SKM-1 treated with dmso at 0.1 percent for 144 hours (cell line): ENCODE results near the gene KLHL33.
"Not testable (repeated sequence)": the region's sequence is repeated elsewhere in the genome, so short reads cannot be mapped to it uniquely, and the experiment has no call there.

ENCODE experiments used
- DNase-seq: peaks from one replicate; lab custom pipeline; 2025; ENCODE audit not compliant: unreplicated experiment; lab: John Stamatoyannopoulos, UW

Gene KLHL33

GRCh38 chr14:20454516-20455354 lies 18.8 kb upstream of the KLHL33 start, which contains the start of the genes APEX1 and OSGEP:
TSS of gene APEX1 (plus strand) at chr14:20455226. CDS start at chr14:20455646, 420 bp downstream.
TSS of gene OSGEP (minus strand) at chr14:20454812. CDS start at chr14:20454683, 129 bp downstream.
- DNase-seq = peak; percentile 86

- not testable (repeated sequence) for DNase-seq
Observed at GRCh38 chr14:20452831-20453230, 16.9 kb upstream of the KLHL33 start.

DNA sequence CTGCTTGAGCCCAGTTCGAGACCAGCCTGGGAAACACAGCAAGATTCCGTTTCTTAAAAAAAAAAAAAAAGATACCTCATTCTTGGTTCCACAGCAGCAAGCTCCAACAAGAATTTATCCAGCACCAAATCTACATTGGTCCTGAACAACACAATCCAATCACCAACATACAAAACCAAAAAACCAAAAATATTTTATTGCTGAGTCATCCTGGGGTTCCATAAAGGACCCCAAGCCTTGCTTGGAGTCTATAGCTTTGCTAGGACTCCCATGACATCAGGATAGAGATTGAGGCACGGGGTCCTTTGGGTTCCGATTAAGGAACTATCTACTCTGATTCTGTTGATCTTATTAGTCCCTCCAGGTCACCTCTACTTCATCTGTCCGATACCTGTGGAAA lies 10.9 kb upstream of the KLHL33 start:
- DNase-seq = no peak

DNA sequence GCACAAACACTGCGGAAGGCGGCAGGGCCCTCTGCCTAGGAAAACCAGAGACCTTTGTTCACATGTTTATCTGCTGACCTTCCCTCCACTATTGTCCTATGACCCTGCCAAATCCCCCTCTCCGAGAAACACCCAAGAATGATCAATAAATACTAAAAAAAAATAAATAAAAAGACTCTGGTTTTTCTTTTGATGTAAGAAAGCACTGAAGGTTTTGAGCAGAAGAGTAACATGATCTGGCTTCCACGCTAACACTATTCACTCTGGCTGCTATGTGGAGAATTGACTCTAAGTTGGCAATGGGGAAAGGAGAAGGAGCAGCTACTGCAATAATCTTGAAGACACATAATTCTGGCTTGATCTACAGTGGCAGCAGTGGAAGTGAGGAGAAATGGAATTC lies 7.7 kb upstream of the KLHL33 start:
- DNase-seq = not testable (repeated sequence)

GRCh38 chr14:20441461-20441860 lies 5.5 kb upstream of the KLHL33 start:
- no peak for DNase-seq

GRCh38 chr14:20440882-20441281 lies 4.9 kb upstream of the KLHL33 start:
- DNase-seq = no peak

DNA sequence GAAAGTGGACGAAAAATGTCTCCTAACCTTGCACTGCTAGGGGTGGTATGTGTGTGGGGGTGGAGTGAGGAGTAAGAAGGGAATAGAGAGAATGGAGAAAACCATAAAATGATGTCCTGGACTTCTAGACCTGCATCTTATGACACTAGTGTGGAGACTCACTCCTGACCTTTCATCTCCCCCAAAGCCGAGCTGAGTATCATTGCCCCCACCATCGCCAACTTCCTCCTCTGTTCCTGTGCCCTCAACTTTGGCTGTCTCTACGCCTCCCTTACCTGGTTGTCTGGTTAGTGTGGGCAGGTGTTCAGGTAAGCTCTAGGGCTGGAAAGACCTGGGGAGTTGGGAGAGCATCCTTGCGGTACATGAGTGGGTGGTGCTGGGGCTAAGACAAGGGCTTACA lies 4.5 kb upstream of the KLHL33 start:
- no peak for DNase-seq

- DNase-seq = no peak
Observed at GRCh38 chr14:20438664-20439063, 2.7 kb upstream of the KLHL33 start.

GRCh38 chr14:20436363-20436755 lies 393 bp upstream of the KLHL33 start:
- DNase-seq = no peak

DNA sequence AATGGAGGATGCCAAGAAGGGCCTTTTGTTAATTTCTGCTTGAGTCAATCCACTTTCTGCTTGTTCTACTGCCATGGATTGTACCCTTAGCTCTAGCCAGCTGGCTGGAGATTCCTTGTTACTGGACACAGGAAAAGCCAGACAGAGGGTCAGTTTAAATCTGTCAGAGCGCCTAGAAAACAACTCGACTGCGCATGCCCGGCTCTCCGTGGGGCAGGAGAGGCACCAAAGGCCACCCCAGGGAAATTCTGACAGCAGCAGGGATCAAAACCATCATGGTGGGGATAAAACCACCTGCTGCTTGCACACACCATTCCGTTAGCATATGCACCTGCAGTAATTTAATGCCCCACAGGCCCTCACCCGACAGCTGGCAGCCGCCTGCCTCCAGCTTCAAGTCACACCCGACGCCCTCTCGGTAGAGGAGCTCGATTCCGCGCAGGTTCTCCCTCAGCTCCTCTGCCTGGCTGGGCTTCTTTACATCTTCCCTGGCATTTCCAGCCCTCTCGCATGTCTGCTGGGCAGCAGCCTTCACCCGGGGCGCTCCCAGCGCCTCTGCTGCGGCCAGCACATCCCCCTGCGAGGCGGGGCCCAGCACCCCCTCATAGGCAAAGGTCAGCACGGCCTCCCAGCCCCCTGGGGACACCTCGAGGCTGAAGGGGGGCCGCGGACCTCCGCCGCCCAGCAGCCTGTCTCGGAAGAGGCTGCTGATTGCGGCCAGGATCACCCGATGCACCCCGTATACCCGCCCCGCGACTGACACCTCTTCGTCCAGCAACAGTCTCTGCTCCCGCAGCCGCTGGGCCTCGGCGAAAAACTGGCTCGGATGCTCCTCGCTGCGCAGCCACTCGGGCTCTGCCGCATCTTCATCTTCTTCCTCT lies 1.0 kb downstream of the KLHL33 start:
- DNase-seq = no peak

DNA sequence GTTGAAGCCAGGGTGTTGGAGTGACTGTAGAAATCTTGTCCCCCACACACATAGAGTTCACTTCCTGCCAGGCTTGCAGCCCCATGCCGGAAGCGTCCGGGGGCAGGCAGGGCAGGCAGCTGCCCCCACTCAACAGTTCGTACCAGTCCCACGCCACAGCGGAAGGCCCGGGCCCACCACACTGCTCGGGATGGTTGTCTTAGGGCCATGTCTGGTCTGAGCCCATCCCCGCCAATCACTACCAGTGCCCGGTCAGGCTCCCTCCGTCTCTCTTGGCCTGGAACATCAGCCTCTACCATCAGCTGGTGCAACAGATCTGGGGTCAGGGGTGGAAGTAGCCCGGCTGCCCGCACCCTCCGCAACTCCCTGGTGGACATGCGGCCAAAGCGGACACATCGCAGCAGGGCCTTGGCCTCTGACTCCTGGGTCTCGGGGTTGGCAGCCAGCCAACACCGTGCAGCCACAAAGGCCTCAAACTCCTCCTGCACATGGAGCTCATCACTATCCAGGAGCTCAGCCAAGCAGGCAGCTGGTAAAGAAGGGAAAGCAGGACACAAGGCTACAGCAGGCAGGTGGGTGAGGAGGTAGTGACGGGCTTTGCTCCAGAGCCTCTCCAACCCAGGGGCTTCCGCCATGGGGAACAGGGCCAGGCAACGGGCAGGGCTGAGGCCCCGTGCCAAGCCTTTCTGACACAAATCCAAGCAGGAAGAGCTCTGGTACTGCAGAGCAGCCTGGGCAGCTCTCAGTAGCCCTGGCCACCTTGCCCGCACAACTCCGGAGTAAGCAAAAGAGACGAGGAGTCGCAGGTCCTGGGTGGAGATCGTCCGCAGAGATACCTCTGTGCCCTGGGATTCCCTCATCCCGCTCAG lies 5.9 kb downstream of the KLHL33 start:
- no peak for DNase-seq

GRCh38 chr14:20428802-20429201 lies 7.2 kb downstream of the KLHL33 start:
- no peak for DNase-seq

GRCh38 chr14:20428010-20428365 lies 8.0 kb downstream of the KLHL33 start:
- no peak for DNase-seq

DNA sequence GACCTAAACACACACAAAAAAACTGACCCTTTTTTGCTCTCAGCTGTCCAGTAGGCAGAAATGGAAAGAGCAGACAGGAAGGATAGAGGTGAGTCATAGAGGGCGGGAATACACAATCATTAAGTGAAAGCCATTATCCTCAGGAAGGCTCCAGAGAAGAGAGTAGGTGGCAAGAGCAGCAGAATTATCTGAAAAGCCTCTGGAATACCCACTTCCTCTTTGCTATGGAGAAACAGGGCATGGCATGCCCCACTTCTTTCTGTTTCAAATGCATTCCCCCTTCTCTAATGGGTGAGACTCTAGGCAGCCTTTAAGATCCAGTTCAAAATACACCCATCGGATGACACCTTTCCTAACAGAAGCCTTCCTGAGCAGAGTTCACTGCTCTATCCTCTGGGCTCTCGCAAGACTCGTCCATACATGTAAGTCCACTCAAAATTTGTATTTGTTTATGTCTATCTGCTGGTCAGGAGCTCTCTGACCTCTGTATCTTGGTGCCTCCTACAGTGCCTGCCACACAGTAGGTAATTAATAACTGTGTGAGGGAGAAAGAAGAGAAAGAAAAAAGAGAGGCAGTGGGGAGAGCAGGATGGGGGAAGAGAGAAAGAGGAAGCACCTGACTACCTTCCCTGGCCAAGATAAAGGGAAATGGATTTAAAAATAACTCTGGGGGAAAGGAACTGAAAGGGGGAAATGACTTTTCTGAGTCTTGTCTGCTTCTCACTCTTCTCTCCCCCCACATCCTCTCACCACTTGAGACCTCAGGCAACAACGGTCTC lies 8.5 kb downstream of the KLHL33 start:
- peak; percentile 74 for DNase-seq

DNA sequence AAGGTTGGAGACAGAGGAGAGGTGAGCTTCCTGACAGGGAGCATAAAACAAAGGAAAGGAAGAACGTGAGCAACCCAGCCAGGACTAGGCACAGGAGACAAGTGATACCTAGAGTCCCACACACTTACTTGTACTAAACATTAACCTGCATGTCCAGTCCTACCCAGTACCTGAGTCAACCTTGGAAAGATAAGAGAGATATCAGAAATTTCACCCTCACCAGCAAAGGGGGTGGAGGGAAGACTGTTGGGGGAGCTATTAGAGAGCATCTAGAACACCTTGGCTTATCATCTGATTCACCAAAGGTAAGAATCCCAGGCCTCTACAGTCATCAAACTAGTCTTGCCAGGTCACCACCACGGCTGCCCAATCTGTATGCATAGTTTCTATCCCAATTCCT lies 11.1 kb downstream of the KLHL33 start:
- no peak for DNase-seq

- DNase-seq = no peak
Observed at GRCh38 chr14:20422886-20423285, 13.1 kb downstream of the KLHL33 start.

DNA sequence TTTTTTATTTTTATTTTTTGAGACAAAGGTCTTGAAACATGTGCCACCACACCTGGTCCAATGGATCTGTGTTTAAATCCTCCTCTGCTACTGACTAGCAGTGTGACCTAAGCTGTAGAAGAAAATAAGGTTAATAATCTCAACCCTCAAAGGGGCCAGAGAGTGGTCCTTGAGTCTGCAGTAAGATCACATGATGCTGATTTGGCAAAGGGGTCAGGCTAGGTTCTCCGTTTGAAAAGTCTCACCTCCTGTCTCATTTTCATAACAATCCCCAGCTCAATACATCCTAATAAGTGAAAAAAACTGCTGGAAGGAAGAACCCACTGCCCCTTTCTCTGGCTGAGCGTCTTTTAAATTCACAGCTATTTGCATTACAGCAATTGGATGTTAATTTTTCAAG lies 14.7 kb downstream of the KLHL33 start:
- DNase-seq = no peak

GRCh38 chr14:20419419-20419818 lies 16.5 kb downstream of the KLHL33 start:
- no peak for DNase-seq

DNA sequence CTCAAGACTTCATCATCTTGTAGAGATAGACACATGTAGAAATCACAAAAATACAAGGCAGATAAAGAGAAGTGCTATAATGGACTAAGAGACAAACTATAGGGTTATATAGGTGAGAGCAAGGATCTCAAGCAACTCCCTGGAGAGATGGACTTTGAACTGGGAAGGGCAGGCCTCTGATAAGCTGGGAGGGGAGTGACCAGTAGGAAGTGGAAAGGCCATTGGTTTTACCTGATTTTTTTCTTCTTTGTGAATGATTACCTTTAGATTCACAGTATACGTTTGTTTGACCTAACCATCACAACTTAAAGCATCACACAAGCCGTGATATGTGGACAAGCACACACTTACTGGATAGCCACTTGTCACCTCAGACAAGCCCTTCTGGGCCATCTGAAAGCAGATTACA lies 17.5 kb downstream of the KLHL33 start:
- no peak for DNase-seq
